Ecto neural progenitor cell (in vitro differentiated cells): ENCODE results near the gene CDH2.

Source experiments
- DNase-seq: peaks from one replicate; pipeline ENCODE4 v3.0.0-alpha.2; 2018; ENCODE audit warnings: low spot score

Gene CDH2

DNA sequence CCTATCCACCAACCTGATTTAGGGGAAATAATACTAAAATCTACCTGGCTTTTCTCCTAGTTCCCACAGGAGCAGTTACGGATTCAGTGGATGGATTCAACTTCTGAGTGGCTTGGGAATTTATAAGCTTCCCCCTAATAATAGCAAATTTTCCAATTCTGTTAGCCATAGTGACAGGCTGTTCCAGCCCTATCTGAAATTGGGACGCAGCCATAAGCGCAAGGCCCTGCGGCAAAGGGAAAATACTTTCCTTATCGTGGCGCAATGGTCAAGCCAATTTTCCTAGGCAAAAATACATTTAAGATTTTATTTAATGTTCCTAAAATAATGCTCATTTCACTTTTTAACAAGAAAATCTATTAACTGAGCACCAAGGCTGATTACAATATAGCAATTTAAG is 49.7 kb downstream of the CDH2 start:
- DNase-seq, result no peak

DNA sequence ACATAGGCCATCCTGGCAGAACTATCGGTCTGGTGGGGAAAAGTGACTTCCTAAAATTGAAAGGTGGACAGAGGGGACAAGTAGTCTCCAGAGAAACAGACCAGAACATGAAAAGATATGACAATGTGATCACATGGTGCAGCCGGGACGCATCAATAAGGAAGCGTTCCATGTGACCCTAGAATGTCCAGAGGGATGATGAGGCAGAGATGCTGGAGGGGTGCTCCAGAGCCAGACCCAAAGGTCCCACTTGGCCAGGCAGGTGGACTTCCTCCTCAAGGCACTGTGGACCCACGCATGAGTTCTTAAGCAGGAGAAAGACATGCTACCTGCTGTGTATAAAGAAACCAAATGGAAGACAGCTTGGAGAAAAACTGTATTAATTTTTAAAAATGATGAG is 50.2 kb downstream of the CDH2 start:
- DNase-seq, result no peak

DNA sequence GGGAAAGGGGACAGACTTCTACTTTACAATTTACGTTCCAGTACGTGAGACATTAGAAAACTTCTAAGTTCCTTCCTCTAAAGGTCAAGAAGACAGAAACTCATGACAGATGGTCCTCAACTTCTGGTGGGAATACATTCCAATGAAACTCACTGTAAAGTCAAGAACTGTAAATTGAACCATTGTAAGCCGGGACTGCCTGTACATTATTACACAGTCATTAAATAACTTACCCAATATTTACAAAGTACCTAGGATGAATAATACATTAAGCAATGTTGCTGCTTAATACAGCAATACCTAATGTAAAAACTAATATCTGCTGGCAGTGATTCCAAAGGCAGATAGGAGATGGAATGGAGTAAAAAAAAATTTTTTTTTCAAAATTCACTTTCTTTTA is 51.9 kb downstream of the CDH2 start:
- DNase-seq, result no peak

DNA sequence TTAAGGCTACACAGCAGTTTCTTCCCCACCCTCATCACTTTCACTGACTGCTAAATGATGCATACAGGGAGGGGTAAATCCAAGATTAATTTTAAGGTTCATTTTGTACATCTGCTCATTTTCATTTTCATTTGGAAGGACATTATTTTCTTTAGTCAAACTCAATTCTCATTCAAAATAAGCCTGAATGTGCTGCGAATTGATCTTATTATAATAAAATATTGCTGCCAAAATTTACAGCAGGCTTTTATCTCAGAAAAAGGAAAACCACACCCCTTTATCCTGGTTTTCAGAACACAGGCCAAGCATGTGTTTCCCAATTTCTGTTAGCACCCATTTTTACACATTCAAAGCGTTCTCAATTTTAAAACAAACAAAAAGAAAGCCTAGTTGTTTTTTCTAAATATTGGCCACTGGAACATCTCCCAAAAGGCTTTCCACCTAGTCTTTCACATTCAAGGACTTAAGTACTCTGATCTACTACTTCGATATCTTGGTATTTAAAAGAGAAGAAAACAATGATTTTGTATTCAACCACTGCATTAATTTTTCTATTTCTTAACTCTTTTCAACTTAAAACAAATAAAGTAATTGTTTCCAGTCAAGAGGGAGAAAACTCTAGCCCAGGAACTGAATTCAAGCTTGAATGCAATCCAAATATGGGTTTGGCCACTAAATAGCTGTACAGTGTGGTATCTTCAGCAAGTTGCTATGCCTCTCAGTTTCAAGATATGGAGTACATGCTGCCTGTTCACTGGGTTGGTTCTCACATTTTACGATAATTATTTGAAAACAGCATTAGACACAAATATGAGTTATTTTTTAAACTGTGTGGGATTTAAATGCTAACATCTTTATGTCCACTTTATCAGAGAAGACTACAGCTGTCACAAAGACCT is 52.5 kb downstream of the CDH2 start:
- DNase-seq, result no peak

DNA sequence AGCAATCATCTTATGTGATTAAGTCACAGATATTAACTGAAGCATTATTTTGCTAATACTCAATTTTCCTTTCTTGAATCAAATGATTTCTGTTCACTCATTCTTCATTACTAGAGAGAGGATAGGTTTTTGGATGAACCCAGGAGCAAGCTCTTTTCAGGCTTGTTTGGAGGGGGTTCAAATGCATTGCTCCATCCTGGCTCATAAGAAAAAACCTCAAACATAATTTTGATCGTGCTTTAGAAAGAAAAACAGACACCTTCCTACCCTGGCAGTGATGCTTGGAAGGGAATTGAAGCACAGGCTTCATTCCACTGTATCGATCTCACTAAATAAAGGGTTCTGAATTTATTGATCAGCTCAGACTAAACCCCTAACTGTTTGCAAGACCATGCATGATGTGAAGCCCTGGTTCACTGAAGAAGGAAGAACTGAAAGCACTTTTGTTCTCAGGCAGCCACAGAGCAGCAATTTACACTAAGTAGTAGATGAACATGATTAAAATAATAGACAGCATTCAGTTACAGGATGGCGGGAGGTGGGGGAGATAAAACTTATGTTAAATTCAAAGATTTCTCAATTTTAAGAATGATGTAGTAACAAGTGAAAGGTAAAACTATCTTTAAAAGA is 53.4 kb downstream of the CDH2 start:
- no peak for DNase-seq

DNA sequence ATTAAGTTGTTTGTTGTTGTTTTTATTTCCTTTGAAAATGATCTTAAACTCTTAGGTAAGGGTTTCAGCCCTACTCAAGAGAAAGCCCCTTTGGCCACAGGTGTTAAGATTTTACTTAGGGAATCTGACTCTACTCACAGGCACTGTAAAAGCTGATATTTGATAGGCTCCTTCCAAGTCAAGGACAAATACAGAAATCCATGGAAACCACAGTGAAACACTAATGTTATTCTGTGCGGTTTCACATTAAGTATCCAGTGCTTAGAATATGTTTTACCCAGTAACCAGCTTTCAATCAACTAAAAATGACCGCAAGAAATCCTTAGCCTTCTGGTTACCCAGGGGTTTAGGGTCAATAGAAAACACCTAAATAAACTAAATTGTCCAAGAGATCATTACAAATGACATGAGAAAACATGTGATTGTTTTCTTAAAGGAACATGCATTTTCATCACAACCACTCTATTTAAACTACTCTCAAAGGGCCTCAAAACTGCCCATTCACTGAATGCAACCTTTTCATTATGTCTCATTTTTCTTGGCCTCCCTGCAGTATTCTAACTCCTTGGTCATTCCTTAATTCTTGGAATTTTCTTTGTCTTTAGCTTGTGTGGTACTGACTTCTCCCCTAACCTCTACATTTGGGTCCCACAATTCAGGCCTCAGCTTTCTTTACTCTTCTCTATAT is 56.0 kb downstream of the CDH2 start:
- no peak for DNase-seq

DNA sequence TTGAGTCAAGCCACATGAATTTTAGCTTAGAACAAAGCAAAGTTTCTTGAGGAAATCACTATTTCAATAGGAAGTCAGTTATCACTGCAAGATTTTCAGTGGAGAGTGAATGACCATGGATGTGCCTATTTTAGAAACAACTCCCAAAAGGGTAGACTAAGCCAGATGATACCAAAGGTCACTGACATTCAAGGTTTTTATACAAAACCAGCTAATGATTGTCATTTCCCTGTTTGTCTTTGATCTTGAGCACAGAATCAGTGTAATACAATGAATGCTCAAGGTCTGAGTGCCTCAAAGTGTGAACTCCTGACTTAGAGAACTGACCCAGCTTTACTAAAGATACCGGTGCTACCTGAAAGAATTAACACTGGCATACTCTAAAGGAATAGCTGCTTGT is 60.5 kb downstream of the CDH2 start:
- DNase-seq, result no peak

DNA sequence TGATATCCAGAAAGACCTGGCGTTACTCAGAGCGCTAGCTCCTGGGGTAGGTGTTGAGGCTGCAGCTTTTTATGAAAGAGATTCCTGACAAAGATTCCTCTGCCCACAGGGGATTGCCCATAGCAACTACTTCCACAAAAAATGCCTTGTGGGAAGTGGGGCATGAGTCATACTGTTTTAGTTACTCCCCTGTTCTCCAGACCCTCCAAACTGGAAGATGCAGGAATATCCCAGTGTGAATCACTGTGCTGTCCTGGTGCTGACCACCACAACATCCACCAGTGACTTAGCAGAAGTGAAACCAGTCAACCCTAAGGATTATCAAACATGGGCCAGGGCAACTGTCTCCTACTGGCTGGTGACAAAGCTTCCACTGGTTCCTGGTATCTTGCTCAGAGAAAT is 61.8 kb downstream of the CDH2 start:
- DNase-seq, result no peak

DNA sequence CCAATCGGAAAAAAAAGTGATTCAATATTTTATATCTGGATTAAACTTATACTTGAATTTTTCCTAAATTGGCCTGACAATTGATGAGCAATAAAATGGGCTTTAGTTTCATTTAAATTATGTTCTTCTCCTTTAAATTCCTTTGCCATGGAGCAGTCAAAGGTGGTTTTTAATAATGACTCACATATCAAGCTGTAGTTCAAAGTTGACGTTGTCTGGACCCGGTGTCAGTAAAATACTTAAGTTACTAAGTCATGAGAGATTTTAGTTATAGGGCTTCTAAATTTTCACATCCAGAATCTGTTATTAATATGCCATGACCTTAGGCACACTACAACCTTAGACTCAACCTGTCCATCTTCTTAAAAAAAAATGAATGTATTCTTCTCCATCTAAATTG is 62.5 kb downstream of the CDH2 start:
- DNase-seq, result no peak

DNA sequence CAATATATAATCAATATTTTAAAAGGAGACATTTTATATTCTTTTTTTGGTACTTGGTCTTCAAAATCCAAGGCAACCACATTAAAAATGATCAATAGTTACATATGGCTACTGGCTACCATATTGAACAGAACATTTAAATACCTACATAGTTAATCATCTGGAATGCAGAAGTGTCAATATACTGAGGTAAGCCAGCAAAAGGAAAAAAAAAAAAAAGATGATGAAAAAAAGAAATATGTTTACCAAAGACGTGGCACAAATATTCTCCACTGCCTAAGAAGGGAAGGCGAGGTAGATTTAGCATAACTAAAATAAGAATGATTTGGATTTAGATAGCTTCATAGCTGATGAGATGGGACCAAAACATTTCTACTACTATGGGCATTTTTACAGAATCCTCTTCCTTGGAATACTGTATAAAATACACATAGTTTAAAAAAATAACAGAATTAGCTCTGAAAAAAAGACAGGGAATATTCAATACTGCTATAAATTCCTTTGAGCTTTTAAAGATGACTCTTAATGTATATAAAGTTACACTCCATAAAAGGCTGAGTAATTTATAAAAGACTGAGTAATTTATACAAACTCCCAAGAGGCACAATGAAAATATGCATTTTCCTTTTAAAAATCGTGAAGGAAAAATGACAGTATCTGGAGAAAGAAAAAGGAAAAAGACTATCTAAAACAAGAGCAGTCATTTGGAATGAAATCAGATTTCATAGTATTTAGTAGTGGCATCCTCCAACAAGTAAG is 63.5 kb downstream of the CDH2 start:
- no peak for DNase-seq

DNA sequence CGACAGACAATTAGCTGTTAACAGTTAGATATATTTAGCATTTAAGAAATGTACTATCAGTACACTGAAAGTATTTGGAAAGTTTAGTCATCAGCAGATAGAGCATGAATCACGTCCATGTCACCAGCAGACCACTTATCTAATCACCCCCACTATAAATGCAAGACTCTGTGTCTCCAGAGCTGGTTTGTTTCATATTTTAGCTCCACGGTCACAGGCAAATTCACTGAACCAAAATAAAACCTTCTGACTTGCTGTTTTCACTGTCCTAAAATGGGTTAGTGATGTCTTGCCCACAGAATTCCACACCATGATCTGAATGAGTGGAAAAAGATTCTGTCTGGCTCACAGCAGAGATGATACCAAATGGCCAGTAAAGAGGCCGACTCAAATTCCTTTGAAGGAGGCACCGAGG is 64.9 kb downstream of the CDH2 start:
- DNase-seq, result no peak

DNA sequence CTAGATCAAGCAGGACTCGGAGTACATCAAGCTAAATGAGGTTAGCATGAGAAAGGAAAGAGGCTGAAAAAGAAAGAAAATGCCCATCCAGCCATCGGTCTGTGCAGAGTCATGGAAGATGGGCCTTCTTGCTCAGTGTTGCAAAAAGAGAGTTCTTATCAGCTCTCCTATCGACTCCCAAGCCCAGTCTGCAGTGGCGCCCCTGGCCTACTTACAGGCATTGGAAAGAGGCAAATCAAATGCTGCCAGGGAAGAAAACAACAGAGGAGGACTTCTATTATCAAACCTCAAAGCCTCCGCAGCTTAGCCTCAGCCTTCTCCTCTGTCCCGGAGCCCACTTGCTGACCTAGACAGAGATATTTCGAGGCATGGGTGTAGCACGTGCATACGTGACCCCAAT is 66.0 kb downstream of the CDH2 start:
- DNase-seq, result no peak

DNA sequence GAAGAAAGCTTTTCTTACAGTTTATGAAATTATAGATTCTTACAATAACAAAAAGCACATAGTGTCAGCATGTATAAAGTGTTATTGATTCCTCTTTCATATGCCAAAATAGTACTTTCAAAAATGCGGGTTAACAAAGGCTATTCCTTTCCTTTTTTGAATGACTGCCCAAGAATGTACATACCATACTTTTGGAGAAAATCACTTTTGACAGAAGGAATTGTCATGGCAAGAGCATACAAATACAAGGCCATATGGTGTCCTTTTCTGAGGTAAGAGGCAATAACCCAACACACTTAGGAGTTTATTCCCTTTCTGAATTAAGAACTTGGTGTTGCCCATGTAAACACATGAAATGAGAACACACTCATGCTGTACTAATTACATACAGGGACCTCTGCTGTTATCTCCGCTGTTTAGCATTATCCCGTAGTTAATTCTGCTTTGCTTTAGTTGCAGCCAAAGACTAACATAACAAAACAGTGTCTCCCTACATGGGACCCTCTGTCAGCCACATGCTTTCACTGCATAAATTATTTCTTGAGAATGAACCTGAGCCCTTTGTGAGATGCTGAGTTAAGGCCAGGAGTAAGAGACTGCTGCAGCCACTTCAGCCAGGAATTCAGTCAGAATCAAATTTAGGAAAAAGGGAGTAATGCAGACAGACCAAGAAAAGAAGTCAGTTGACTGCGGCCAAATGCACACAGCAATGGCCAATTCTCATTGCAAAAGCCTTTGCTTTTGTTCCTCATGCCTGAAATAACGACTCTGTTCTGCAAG is 67.0 kb downstream of the CDH2 start:
- no peak for DNase-seq

DNA sequence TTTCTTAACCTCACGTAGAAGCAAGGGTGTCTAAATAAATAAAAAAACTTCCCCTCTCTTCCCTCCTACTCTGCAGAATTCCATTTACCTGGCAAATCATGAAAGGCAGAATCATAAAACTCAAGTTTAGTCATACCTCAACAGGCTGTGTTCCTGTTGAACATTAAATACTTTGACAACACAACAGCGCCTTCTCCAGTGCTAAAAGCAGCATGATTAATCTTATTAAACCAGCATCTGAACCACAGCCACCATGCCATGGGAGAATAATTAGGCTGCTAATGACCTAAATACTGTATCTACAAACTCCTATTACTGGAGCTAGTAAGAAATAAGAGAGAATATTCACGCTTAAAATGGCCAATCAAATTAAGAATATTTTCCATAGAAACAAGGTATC is 68.1 kb downstream of the CDH2 start:
- DNase-seq, result no peak

DNA sequence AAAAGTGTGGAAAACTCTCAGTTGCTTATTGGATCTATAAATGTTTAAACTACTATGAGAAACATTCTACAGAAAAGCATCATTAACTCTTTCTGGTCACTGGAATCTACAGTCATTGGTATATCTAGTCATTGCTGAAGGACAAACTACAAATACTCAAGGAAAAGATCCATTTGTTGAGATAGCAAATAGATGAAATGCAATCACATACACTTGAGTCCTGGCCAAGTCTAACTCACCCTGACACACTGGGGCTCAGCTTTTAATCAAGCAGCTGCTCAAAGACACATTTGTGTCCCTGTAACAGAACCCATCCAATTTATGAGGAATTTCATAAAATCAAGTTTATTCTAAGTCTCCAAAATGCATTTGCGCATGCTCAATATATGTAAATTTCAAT is 68.7 kb downstream of the CDH2 start:
- no peak for DNase-seq

DNA sequence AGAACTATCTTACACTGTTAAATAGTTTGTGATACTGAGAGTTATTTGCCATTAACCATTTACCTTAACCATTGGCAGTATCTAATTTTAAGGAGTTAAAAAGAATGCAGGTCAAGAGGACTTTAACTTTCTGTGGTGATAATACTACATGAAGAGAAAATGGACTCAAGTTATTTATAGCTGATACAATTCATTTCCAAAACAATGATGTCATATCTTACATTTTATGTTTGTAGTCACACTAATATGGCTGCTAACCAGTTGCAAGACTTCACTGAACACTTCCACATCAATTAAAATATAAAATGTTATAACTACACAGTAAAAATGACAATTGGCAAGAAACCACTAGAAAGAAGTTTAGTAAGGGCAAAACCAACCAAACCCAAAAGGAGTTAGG is 77.7 kb downstream of the CDH2 start:
- DNase-seq, result no peak

DNA sequence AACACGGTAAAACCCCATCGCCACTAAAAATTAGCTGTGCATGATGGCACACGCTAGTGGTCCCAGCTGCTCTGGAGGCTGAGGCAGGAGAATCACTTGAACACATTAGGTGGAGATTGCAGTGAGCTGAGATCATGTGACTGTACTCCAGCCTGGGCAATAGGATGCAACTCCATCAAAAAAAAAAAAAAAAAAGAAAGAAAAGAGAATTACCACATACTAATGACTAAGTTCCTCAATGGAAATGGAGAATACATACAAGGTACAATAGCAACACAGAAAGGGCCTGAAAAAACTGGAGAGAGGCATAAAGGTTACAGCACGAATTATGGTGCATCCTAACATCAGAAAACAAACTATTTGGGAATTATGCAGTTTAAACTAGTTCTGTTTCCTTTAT is 81.3 kb downstream of the CDH2 start:
- DNase-seq, result no peak

DNA sequence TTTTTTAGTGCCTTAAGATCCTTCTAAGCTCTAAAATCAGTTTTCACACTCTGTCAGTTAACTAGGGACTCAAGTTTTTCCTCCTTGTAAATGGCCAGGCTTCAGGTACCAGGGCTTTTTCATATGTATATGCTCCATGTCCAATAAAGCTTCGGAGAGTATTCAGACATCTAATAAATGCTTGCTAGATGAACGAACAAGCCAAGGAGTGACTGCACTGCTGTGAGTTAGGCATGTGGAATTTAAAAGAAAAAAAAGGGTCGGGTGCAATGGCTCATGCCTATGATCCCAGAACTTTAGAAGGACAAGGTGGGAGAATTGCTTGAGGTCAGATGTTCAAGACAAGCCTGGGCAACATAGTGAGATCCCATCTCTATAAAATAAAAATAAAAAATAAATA is 81.9 kb downstream of the CDH2 start:
- no peak for DNase-seq

DNA sequence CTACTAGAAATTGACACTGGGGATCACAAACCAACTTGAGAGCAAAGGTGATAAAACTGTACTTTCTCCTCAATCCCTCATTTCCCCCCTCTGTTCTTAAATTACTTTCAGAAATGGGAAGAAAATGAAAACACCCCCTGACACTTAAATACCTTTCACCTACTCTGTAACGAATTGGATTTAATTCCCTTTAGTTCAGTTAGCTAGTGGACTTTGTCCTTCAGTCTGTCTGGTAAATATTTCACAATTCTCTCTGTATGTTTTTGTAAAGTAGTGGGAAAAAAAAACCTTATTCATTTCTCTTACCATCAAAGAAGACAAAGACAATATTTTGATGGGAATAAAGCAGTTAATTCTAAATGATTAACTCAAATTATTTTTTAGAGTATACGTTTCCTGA is 85.7 kb downstream of the CDH2 start:
- no peak for DNase-seq

DNA sequence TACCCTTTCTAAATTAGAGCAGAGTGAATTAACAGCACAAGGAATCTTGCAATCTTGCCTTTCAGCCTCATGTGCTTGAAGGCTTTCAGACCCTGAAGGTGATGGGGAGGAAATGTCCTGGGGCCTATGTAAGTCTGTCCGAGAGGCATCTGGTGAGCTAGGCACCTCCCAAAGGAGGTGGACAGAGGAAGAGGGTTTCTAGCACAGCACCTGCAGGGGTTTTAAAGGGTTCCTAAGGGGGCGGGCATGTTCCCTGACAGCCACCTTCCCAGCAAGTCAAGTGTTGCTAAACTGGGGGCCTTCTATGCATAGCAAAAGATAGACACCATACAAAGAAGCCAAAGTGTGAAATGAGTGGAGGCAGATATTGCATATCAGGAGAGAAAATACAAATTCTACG is 88.5 kb downstream of the CDH2 start:
- no peak for DNase-seq

DNA sequence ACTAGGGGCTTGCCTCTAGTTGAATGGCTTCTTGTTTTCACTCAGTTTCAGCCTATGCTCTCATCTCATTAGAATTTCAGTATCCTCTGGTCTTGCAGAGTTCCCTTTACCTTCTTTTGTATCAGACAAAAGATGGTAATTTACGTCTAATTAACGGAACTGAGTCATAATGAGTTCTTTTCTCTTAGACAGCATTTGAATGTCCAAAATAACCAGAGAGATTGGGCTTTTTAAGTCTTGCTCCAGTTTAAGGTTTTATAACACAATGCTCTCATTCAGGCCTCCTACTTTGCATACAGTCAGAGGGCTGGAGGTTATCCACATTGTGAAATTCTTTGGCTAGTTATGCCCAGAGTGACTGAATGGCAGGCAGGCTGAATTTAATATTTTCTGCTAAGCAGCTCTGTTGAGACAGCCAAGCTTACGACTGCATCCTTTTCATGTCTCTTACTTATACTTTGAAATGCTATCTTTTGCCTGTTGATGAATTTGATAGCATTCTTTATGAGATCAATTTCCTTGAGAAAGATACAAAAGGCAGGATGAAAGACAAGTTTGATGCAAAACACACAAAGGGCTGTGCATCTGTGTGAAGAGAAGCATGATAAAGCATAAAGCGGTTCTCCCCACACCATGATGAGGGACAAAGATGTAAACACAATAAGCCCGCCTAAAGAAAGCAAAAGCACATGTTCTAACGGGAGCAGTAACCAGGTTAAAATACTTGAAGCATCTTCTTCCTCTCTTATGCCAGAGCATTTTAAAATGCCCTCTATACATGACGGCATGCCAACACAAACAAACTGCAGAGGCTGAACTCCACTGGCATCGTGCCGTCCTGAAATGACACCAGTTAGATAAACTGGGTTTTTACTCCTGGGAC is 90.0 kb downstream of the CDH2 start:
- DNase-seq, result no peak
